Esophagus squamous epithelium (tissue), 4 donors: Measurements from ENCODE around the gene OR8G1.

Source experiments
- CTCF ChIP-seq, 6 experiments: fragments of 450-650 bp in 4 of 6; fragments of 200-600 bp in 2 of 6; sonication (generic) in 2 of 6; IDR thresholded peaks; one replicate each; pipeline ENCODE4 v1.5.1; 2016 to 2019; ENCODE audit warnings: antibody characterized with exemption in 6 of 6, mild to moderate bottlenecking in 4 of 6, moderate library complexity in 4 of 6
- POLR2A ChIP-seq, 4 donors: fragments of 450-650 bp; IDR thresholded peaks; one replicate each; pipeline ENCODE4 v1.6.1; 2017; ENCODE audit warnings: antibody characterized with exemption in 4 of 4, mild to moderate bottlenecking in 4 of 4, moderate library complexity in 3 of 4

GRCh38 chr11:124222407-124222806 is 18.5 kb upstream of the OR8G1 start:
- TF ChIP-seq POLR2A (IDR thresholded peaks at IDR 0.05) (no peak), CTCF (IDR thresholded peaks at IDR 0.05) (no peak)
